ENCODE data around the gene RPP21. TPM values are rescaled to one million over a fixed set of nuclear protein-coding genes. Genes with fewer than 3 reads are reported as not detected.
A peak's percentile ranks its signal among the peaks of the same experiment; 100 is the strongest.

The RPP21 gene
- total RNA-seq, 2 donors from 2014 or later, result 26.4 to 31.1 TPM

- Mint-ChIP-seq H3K27ac (no peak overlapping the region), H3K4me1 (ENCODE audit: low read depth) (peaks cover 31% of the 10 kb centered on the region), H3K4me3 (no peak overlapping the region), H3K9me3 (no peaks in the 10 kb centered on the region), H3K36me3 (ENCODE audit: insufficient read depth in 2 of 2) (peaks cover 0 to 15% of the 10 kb centered on the region in 2 donors), H3K27me3 (ENCODE audit: low read depth) (no peaks in the 10 kb centered on the region)
- DNase-seq, result no peak
- no peak for ATAC-seq (replicated peaks in 1 of 2)
These were observed 3.7 kb upstream of the RPP21 start for GRCh38 chr6:30341218-30341617.

- DNase-seq, result no peak
- Mint-ChIP-seq H3K9me3 (no peaks in the 10 kb centered on the region), H3K36me3 (ENCODE audit: insufficient read depth in 2 of 2) (peaks cover 0 to 10% of the 10 kb centered on the region in 2 donors), H3K27me3 (ENCODE audit: low read depth) (no peaks in the 10 kb centered on the region), H3K4me1 (ENCODE audit: low read depth) (peaks cover 32% of the 10 kb centered on the region), H3K4me3 (no peak overlapping the region), H3K27ac (no peak overlapping the region)
- no peak for ATAC-seq (replicated peaks in 1 of 2)
These were observed 3.2 kb upstream of the RPP21 start for GRCh38 chr6:30341728-30342127.

- Mint-ChIP-seq H3K9me3 (no peaks in the 10 kb centered on the region), H3K36me3 (ENCODE audit: insufficient read depth in 2 of 2) (peaks cover 0 to 6% of the 10 kb centered on the region in 2 donors), H3K4me1 (ENCODE audit: low read depth) (peaks cover 40% of the 10 kb centered on the region), H3K27me3 (ENCODE audit: low read depth) (no peaks in the 10 kb centered on the region), H3K27ac (peak overlapping the region; percentile 26), H3K4me3 (peak overlapping the region; percentile 86 to 87)
- DNase-seq (no peak), ATAC-seq (replicated peaks in 1 of 2) (peak in 1 of 2 donors; percentile 26)
These were observed 627 bp upstream of the RPP21 start for GRCh38 chr6:30344191-30344867.

- H3K27ac Mint-ChIP-seq, result peak overlapping the region; percentile 61
- peaks cover 45% of the 10 kb centered on the region for H3K4me1 Mint-ChIP-seq (ENCODE audit: low read depth)
- peak overlapping the region; percentile 86 to 87 for H3K4me3 Mint-ChIP-seq
- H3K36me3 Mint-ChIP-seq (ENCODE audit: insufficient read depth in 2 of 2), result no peaks in the 10 kb centered on the region
- H3K27me3 Mint-ChIP-seq (ENCODE audit: low read depth), result peaks cover 4% of the 10 kb centered on the region
- ATAC-seq (replicated peaks in 1 of 2) (no peak), DNase-seq (no peak)
- no peaks in the 10 kb centered on the region for H3K9me3 Mint-ChIP-seq
These were observed 896 bp downstream of the RPP21 start for GRCh38 chr6:30345852-30346251.

- ATAC-seq (replicated peaks in 1 of 2) (no peak), DNase-seq (no peak)
- Mint-ChIP-seq H3K4me1 (ENCODE audit: low read depth) (peaks cover 55% of the 10 kb centered on the region), H3K27me3 (ENCODE audit: low read depth) (peaks cover 24% of the 10 kb centered on the region), H3K27ac (no peak overlapping the region), H3K4me3 (peak overlapping the region in 1 of 2 donors; percentile 1), H3K9me3 (no peaks in the 10 kb centered on the region), H3K36me3 (ENCODE audit: insufficient read depth in 2 of 2) (no peaks in the 10 kb centered on the region)
These were observed 4.0 kb downstream of the RPP21 start for GRCh38 chr6:30348957-30349356.

- Mint-ChIP-seq H3K36me3 (ENCODE audit: insufficient read depth in 2 of 2) (no peaks in the 10 kb centered on the region), H3K9me3 (no peaks in the 10 kb centered on the region), H3K4me3 (no peak overlapping the region), H3K4me1 (ENCODE audit: low read depth) (peaks cover 48% of the 10 kb centered on the region), H3K27ac (no peak overlapping the region), H3K27me3 (ENCODE audit: low read depth) (peaks cover 27% of the 10 kb centered on the region)
- no peak for DNase-seq
- peak; percentile 14 to 30 for ATAC-seq (replicated peaks in 1 of 2)
These were observed 4.6 kb downstream of the RPP21 start for GRCh38 chr6:30349421-30350177.

GRCh38 chr6:30350524-30350923 is 5.6 kb downstream of the RPP21 start:
- peaks cover 36% of the 10 kb centered on the region for H3K27me3 Mint-ChIP-seq (ENCODE audit: low read depth)
- H3K27ac Mint-ChIP-seq, result no peak overlapping the region

GRCh38 chr6:30352550-30352949 is 7.6 kb downstream of the RPP21 start:
- H3K27ac Mint-ChIP-seq, result no peak overlapping the region
- no peaks in the 10 kb centered on the region for H3K9me3 Mint-ChIP-seq
- peaks cover 50% of the 10 kb centered on the region for H3K27me3 Mint-ChIP-seq (ENCODE audit: low read depth)
- peaks cover 36% of the 10 kb centered on the region for H3K4me1 Mint-ChIP-seq (ENCODE audit: low read depth)
- DNase-seq, result no peak
- no peak overlapping the region for H3K4me3 Mint-ChIP-seq
- ATAC-seq (replicated peaks in 1 of 2), result no peak
- H3K36me3 Mint-ChIP-seq (ENCODE audit: insufficient read depth in 2 of 2), result no peaks in the 10 kb centered on the region

More at GRCh38 chr6:30350524-30350923, 5.6 kb downstream of the RPP21 start:
- Mint-ChIP-seq H3K4me3 (peak overlapping the region in 1 of 2 donors; percentile 46), H3K4me1 (ENCODE audit: low read depth) (peaks cover 44% of the 10 kb centered on the region), H3K9me3 (no peaks in the 10 kb centered on the region), H3K36me3 (ENCODE audit: insufficient read depth in 2 of 2) (no peaks in the 10 kb centered on the region)
- peak; percentile 55 to 58 for ATAC-seq (replicated peaks in 1 of 2)
- DNase-seq, result no peak

- Mint-ChIP-seq H3K27me3 (ENCODE audit: low read depth) (peaks cover 66% of the 10 kb centered on the region), H3K9me3 (no peaks in the 10 kb centered on the region), H3K4me1 (ENCODE audit: low read depth) (peaks cover 18% of the 10 kb centered on the region), H3K4me3 (no peak overlapping the region), H3K27ac (no peak overlapping the region), H3K36me3 (ENCODE audit: insufficient read depth in 2 of 2) (no peaks in the 10 kb centered on the region)
- DNase-seq (no peak), ATAC-seq (replicated peaks in 1 of 2) (no peak)
These were observed 10.3 kb downstream of the RPP21 start for GRCh38 chr6:30355281-30355680.

GRCh38 chr6:30356536-30356935 is 11.6 kb downstream of the RPP21 start:
- H3K9me3 Mint-ChIP-seq, result no peaks in the 10 kb centered on the region
- H3K36me3 Mint-ChIP-seq (ENCODE audit: insufficient read depth in 2 of 2), result no peaks in the 10 kb centered on the region
- ATAC-seq (replicated peaks in 1 of 2) (no peak), DNase-seq (no peak)
- H3K4me3 Mint-ChIP-seq, result no peak overlapping the region
- no peak overlapping the region for H3K27ac Mint-ChIP-seq
- peaks cover 78% of the 10 kb centered on the region for H3K27me3 Mint-ChIP-seq (ENCODE audit: low read depth)
- H3K4me1 Mint-ChIP-seq (ENCODE audit: low read depth), result peaks cover 8% of the 10 kb centered on the region

- H3K4me1 Mint-ChIP-seq (ENCODE audit: low read depth), result no peaks in the 10 kb centered on the region
- ATAC-seq (replicated peaks in 1 of 2), result peak; percentile 72 to 84
- H3K4me3 Mint-ChIP-seq, result peak overlapping the region; percentile 87 to 91
- H3K27me3 Mint-ChIP-seq (ENCODE audit: low read depth), result peaks cover 79% of the 10 kb centered on the region
- H3K36me3 Mint-ChIP-seq (ENCODE audit: insufficient read depth in 2 of 2), result no peaks in the 10 kb centered on the region
- no peaks in the 10 kb centered on the region for H3K9me3 Mint-ChIP-seq
- H3K27ac Mint-ChIP-seq, result no peak overlapping the region
- peak; percentile 52 to 54 for DNase-seq
These were observed 13.0 kb downstream of the RPP21 start for GRCh38 chr6:30357678-30358540.

- Mint-ChIP-seq H3K27me3 (ENCODE audit: low read depth) (peaks cover 69% of the 10 kb centered on the region), H3K4me3 (no peak overlapping the region), H3K9me3 (no peaks in the 10 kb centered on the region), H3K36me3 (ENCODE audit: insufficient read depth in 2 of 2) (no peaks in the 10 kb centered on the region), H3K4me1 (ENCODE audit: low read depth) (no peaks in the 10 kb centered on the region), H3K27ac (no peak overlapping the region)
- DNase-seq (no peak), ATAC-seq (replicated peaks in 1 of 2) (no peak)
These were observed 14.3 kb downstream of the RPP21 start for GRCh38 chr6:30359276-30359675.

GRCh38 chr6:30360139-30360538 is 15.2 kb downstream of the RPP21 start:
- no peaks in the 10 kb centered on the region for H3K36me3 Mint-ChIP-seq (ENCODE audit: insufficient read depth in 2 of 2)
- DNase-seq (no peak), ATAC-seq (replicated peaks in 1 of 2) (no peak)
- H3K4me1 Mint-ChIP-seq (ENCODE audit: low read depth), result no peaks in the 10 kb centered on the region
- peaks cover 71% of the 10 kb centered on the region for H3K27me3 Mint-ChIP-seq (ENCODE audit: low read depth)
- H3K9me3 Mint-ChIP-seq, result no peaks in the 10 kb centered on the region
- H3K4me3 Mint-ChIP-seq, result no peak overlapping the region
- no peak overlapping the region for H3K27ac Mint-ChIP-seq
